CD14-positive monocyte (primary cell): ENCODE measurements around the gene CACNA1C. TPM values are rescaled to one million over a fixed set of nuclear protein-coding genes. Genes with fewer than 3 reads are reported as not detected.

Source experiments
- DNase-seq, 3 donors: peaks; one replicate each; pipeline ENCODE4 v3.0.0-alpha.2; 2011 to 2022
- H2AFZ ChIP-seq: 2 replicates; pipeline ENCODE4 v1.6.0; 2012; ENCODE audit warnings: mild to moderate bottlenecking, low read depth, low read length, inconsistent platforms; ENCODE audit not compliant: insufficient read depth, poor library complexity, severe bottlenecking
- H3K27ac ChIP-seq, 2 donors: 1 replicate in 1 of 2; 2 replicates in 1 of 2; pipeline ENCODE4 v1.5.1; 2012 to 2013; ENCODE audit warnings: low read length in 2 of 2, control low read depth in 1 of 2, inconsistent platforms in 1 of 2, low read depth in 1 of 2, mild to moderate bottlenecking in 1 of 2
- H3K27me3 ChIP-seq, 2 donors: one replicate each; pipeline versions ENCODE4 v1.6.0 to v1.6.1; 2011 to 2013; ENCODE audit warnings: low read length in 2 of 2; ENCODE audit not compliant: control insufficient read depth in 2 of 2, insufficient read depth in 2 of 2
- H3K36me3 ChIP-seq, 2 donors: replicated peaks in 1 of 2; 1 replicate in 1 of 2; 2 replicates in 1 of 2; pipeline versions ENCODE4 v1.5.1 to v1.6.1; 2012 to 2013; ENCODE audit warnings: low read length in 2 of 2, control low read depth in 1 of 2, inconsistent platforms in 1 of 2, mild to moderate bottlenecking in 1 of 2; ENCODE audit not compliant: insufficient read depth in 2 of 2, control insufficient read depth in 1 of 2
- H3K4me1 ChIP-seq, 2 donors: 1 replicate in 1 of 2; 2 replicates in 1 of 2; pipeline versions ENCODE4 v1.5.1 to v1.6.1; 2012 to 2013; ENCODE audit warnings: low read length in 2 of 2, control low read depth in 1 of 2, inconsistent platforms in 1 of 2, mild to moderate bottlenecking in 1 of 2, moderate library complexity in 1 of 2; ENCODE audit not compliant: insufficient read depth in 2 of 2, control insufficient read depth in 1 of 2
- H3K4me2 ChIP-seq: replicated peaks from 2 replicates; pipeline ENCODE3; 2012; ENCODE audit warnings: low read length, moderate library complexity, mild to moderate bottlenecking; ENCODE audit not compliant: poor library complexity, severe bottlenecking; ENCODE audit errors: extremely low read depth
- H3K4me3 ChIP-seq, 3 experiments: fragments of 200-600 bp in 1 of 3; sonication (generic) in 1 of 3; replicated peaks in 1 of 3; 1 replicate in 2 of 3; 2 replicates in 1 of 3; pipeline ENCODE4 v1.5.1; 2011 to 2013; ENCODE audit warnings: low read length in 3 of 3, mild to moderate bottlenecking in 3 of 3, control low read depth in 2 of 3, low read depth in 2 of 3, inconsistent platforms in 1 of 3, moderate library complexity in 1 of 3
- H3K79me2 ChIP-seq: 2 replicates; pipeline ENCODE4 v1.6.0; 2012; ENCODE audit warnings: mild to moderate bottlenecking, control low read depth, inconsistent platforms, low read length, moderate library complexity; ENCODE audit not compliant: insufficient read depth
- H3K9ac ChIP-seq: 2 replicates; pipeline ENCODE4 v1.6.0; 2017; ENCODE audit warnings: low read length, mild to moderate bottlenecking; ENCODE audit not compliant: insufficient read depth, poor library complexity, severe bottlenecking
- H3K9me3 ChIP-seq, 2 donors: replicated peaks in 1 of 2; 1 replicate in 1 of 2; 2 replicates in 1 of 2; pipeline versions ENCODE4 v1.5.1 to v1.6.1; 2012 to 2013; ENCODE audit warnings: low read length in 2 of 2, control low read depth in 1 of 2; ENCODE audit not compliant: control insufficient read depth in 1 of 2, insufficient read depth in 1 of 2
- H4K20me1 ChIP-seq: 2 replicates; pipeline ENCODE4 v1.6.0; 2012; ENCODE audit warnings: mild to moderate bottlenecking, low read length, control low read depth, moderate library complexity; ENCODE audit not compliant: insufficient read depth
- H3K27ac Mint-ChIP-seq, 7 donors: one replicate each; pipeline ENCODE4 v1.8.0; 2020; ENCODE audit warnings: mild to moderate bottlenecking in 7 of 7, mixed read lengths in 7 of 7, moderate library complexity in 6 of 7, inconsistent platforms in 2 of 7
- H3K27me3 Mint-ChIP-seq, 3 donors: one replicate each; pipeline ENCODE4 v1.8.0; 2021 to 2022; ENCODE audit warnings: low read depth in 3 of 3, mild to moderate bottlenecking in 3 of 3, mixed read lengths in 3 of 3, moderate library complexity in 3 of 3, inconsistent platforms in 1 of 3
- H3K36me3 Mint-ChIP-seq, 2 donors: one replicate each; pipeline ENCODE4 v1.8.0; 2020; ENCODE audit warnings: mixed read lengths in 2 of 2, inconsistent platforms in 1 of 2, mild to moderate bottlenecking in 1 of 2
- H3K4me1 Mint-ChIP-seq: one replicate; pipeline ENCODE4 v1.8.0; 2020; ENCODE audit warnings: mild to moderate bottlenecking, mixed read lengths
- H3K4me3 Mint-ChIP-seq, 2 donors: one replicate each; pipeline ENCODE4 v1.8.0; 2020; ENCODE audit warnings: mild to moderate bottlenecking in 2 of 2, mixed read lengths in 2 of 2, moderate library complexity in 1 of 2
- H3K9me3 Mint-ChIP-seq, 7 donors: one replicate each; pipeline ENCODE4 v1.8.0; 2020 to 2022; ENCODE audit warnings: mixed read lengths in 7 of 7, mild to moderate bottlenecking in 6 of 7, moderate library complexity in 6 of 7, inconsistent platforms in 2 of 7
- WGBS: methylation state at CpG from one replicate; pipeline ENCODE4 v1.1.5; 2013; ENCODE audit warnings: missing lambda C conversion rate; ENCODE audit not compliant: insufficient coverage; 5-methylcytosine and 5-hydroxymethylcytosine counted together
- intact Hi-C, 2 donors: fragments of 100-400 bp; cut with micrococcal nuclease; formaldehyde crosslinking; loops; one replicate each; pipeline versions ENCODE4 v1.15.0 to v1.15.1; 2023
- polyA plus RNA-seq, 3 donors: library from polyadenylated mRNA; depleted of rRNA in 1 of 3; unstranded in 2 of 3; stranded (reverse) in 1 of 3; fragments of 300-500 nt in 2 of 3; fragments of >200 nt in 1 of 3; fragmentation: Illumina TruSeq in 2 of 3; gene quantifications; 1 replicate in 2 of 3; 2 replicates in 1 of 3; pipeline ENCODE4 v1.2.3, GENCODE V29; 2012 to 2021
- TF ChIP-seq, protein P1 (sequence below): fragments of 200-600 bp; IDR thresholded peaks from one replicate; pipeline ENCODE4 v1.8.0; 2022; ENCODE audit warnings: antibody characterized with exemption, mild to moderate bottlenecking

The CACNA1C gene
- polyA plus RNA-seq, 3 donors = not detected

DNA sequence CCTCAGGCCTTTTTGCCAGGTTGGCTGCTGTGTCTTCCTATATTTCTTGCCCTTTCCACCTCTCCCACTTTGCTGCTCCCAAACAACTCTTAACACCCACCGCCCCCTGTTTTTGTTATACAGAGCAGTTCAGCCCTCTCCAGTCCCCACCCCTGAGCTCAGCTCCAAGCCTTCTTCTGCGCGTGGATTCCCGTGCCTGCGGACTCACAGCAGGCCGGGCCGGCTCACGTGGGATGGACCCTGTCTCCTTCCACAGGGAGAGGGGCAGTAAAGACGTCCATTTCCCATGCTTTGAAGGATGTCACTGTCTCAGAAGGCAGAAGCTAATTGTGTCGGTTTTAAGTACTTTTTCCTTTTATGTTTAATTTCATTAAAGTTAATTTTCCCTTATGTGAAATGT lies 139.4 kb downstream of the CACNA1C start:
- no peak overlapping the region for H3K4me3 Mint-ChIP-seq
- intact Hi-C loops = no loop called here

DNA sequence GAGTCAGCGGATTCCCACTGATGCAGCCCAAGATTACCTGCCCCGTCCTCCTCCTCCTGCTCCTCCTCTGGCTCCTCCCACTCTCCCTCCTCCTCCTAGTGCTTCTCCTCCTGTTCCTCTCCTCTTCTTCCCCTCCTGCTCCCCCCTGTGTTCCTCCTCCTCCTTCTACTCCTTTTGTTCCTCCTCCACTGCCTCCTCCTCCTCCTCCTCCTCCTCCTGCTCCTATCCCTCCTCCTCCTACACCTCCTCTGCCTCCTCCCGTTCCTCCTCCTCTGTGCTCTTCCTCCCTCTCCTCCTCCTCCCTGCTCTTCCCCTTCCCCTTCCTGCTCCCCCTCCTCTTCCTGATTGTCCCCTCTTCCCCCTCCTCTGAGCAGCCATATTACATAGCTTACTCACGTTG lies 141.3 kb downstream of the CACNA1C start:
- Mint-ChIP-seq H3K4me1 (no peaks in the 10 kb centered on the region), H3K4me3 (no peak overlapping the region), H3K9me3 (no peaks in the 10 kb centered on the region), H3K27me3 (peaks cover 2 to 3% (median 2%) of the 10 kb centered on the region in 3 donors), H3K36me3 (no peaks in the 10 kb centered on the region), H3K27ac (peak overlapping the region in 2 of 7 donors; percentile 15 to 16)
- Histone ChIP-seq H3K9me3 (no peaks in the 10 kb centered on the region), H2AFZ (no peak overlapping the region), H3K36me3 (no peaks in the 10 kb centered on the region), H3K4me2 (no peak overlapping the region), H4K20me1 (no peaks in the 10 kb centered on the region), H3K4me1 (no peaks in the 10 kb centered on the region), H3K79me2 (no peaks in the 10 kb centered on the region), H3K4me3 (no peak overlapping the region), H3K9ac (no peak overlapping the region), H3K27me3 (no peaks in the 10 kb centered on the region), H3K27ac (no peak overlapping the region)
- intact Hi-C loops = no loop called here
- 51% methylated on average over 4 of the region's 4 CpGs for WGBS
- DNase-seq = no peak
- TF ChIP-seq, protein P1, sequence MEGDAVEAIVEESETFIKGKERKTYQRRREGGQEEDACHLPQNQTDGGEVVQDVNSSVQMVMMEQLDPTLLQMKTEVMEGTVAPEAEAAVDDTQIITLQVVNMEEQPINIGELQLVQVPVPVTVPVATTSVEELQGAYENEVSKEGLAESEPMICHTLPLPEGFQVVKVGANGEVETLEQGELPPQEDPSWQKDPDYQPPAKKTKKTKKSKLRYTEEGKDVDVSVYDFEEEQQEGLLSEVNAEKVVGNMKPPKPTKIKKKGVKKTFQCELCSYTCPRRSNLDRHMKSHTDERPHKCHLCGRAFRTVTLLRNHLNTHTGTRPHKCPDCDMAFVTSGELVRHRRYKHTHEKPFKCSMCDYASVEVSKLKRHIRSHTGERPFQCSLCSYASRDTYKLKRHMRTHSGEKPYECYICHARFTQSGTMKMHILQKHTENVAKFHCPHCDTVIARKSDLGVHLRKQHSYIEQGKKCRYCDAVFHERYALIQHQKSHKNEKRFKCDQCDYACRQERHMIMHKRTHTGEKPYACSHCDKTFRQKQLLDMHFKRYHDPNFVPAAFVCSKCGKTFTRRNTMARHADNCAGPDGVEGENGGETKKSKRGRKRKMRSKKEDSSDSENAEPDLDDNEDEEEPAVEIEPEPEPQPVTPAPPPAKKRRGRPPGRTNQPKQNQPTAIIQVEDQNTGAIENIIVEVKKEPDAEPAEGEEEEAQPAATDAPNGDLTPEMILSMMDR = no peak

More for the DNA sequence above, 139.4 kb downstream of the CACNA1C start:
- Histone ChIP-seq H2AFZ (no peak overlapping the region), H3K79me2 (no peaks in the 10 kb centered on the region), H3K27ac (no peak overlapping the region), H3K4me1 (no peaks in the 10 kb centered on the region), H3K4me3 (no peak overlapping the region), H3K36me3 (no peaks in the 10 kb centered on the region), H3K4me2 (no peak overlapping the region), H4K20me1 (no peaks in the 10 kb centered on the region), H3K9ac (no peak overlapping the region), H3K9me3 (no peaks in the 10 kb centered on the region), H3K27me3 (no peaks in the 10 kb centered on the region)
- WGBS = 92% methylated on average over 6 of the region's 10 CpGs
- Mint-ChIP-seq H3K9me3 (no peaks in the 10 kb centered on the region), H3K36me3 (no peaks in the 10 kb centered on the region), H3K27me3 (peaks cover 2 to 3% (median 2%) of the 10 kb centered on the region in 3 donors), H3K4me1 (peaks cover 2% of the 10 kb centered on the region), H3K27ac (no peak overlapping the region)
- TF ChIP-seq, protein P1 = no peak
- DNase-seq = no peak
